Esophagus squamous epithelium (tissue), 5 donors: ENCODE data around the gene PSMD11. TPM values are rescaled to one million over a fixed set of nuclear protein-coding genes. Genes with fewer than 3 reads are reported as not detected.

Experiments
- DNase-seq: peaks from one replicate; lab custom pipeline; 2025; lab: John Stamatoyannopoulos, UW
- H3K27ac ChIP-seq, 4 donors: fragments of 200-600 bp; sonication (generic); one replicate each; pipeline ENCODE4 v1.5.1; 2016 to 2019; ENCODE audit warnings: mild to moderate bottlenecking in 1 of 4
- H3K27me3 ChIP-seq, 4 donors: fragments of 200-600 bp; sonication (generic); 1 replicate in 3 of 4; 2 replicates in 1 of 4; pipeline versions ENCODE4 v1.5.1 to v1.6.0; 2017 to 2021; ENCODE audit warnings: antibody characterized with exemption in 1 of 4
- H3K36me3 ChIP-seq, 3 donors: fragments of 200-600 bp; sonication (generic); one replicate each; pipeline ENCODE4 v1.5.1; 2016 to 2019
- H3K4me1 ChIP-seq, 3 donors: fragments of 200-600 bp; sonication (generic); one replicate each; pipeline ENCODE4 v1.5.1; 2017 to 2019
- H3K4me3 ChIP-seq, 4 donors: fragments of 200-600 bp; sonication (generic); 1 replicate in 3 of 4; 2 replicates in 1 of 4; pipeline ENCODE4 v1.5.1; 2016 to 2019; ENCODE audit warnings: mild to moderate bottlenecking in 2 of 4, moderate library complexity in 1 of 4
- H3K9me3 ChIP-seq, 3 donors: fragments of 200-600 bp; sonication (generic); one replicate each; pipeline ENCODE4 v1.5.1; 2016 to 2019
- POLR2A ChIP-seq, 4 donors: fragments of 450-650 bp; IDR thresholded peaks; one replicate each; pipeline ENCODE4 v1.6.1; 2017; ENCODE audit warnings: antibody characterized with exemption in 4 of 4, mild to moderate bottlenecking in 4 of 4, moderate library complexity in 3 of 4
- WGBS, 2 donors: methylation state at CpG; one replicate each; pipeline ENCODE4 v1.1.5; 2018; 5-methylcytosine and 5-hydroxymethylcytosine counted together
- intact Hi-C: fragments of 100-400 bp; cut with DNase I; formaldehyde crosslinking; loops from one replicate; pipeline ENCODE4 v1.15.0; 2022
- total RNA-seq, 4 donors: library from RNA; depleted of rRNA; stranded (reverse); fragments of >200 nt; gene quantifications; one replicate each; pipeline ENCODE4 v1.1.0, GENCODE V29; 2016
- TF ChIP-seq, protein P1 (sequence below), 6 experiments: fragments of 450-650 bp in 4 of 6; fragments of 200-600 bp in 2 of 6; sonication (generic) in 2 of 6; IDR thresholded peaks; one replicate each; pipeline ENCODE4 v1.5.1; 2016 to 2019; ENCODE audit warnings: antibody characterized with exemption in 6 of 6, mild to moderate bottlenecking in 4 of 6, moderate library complexity in 4 of 6
- donor health status: DM: yes; HTN: yes; CAD: no.

The PSMD11 gene
- total RNA-seq, 4 donors from 2014 or later = 53.5 to 148 (median 70.3) TPM

DNA sequence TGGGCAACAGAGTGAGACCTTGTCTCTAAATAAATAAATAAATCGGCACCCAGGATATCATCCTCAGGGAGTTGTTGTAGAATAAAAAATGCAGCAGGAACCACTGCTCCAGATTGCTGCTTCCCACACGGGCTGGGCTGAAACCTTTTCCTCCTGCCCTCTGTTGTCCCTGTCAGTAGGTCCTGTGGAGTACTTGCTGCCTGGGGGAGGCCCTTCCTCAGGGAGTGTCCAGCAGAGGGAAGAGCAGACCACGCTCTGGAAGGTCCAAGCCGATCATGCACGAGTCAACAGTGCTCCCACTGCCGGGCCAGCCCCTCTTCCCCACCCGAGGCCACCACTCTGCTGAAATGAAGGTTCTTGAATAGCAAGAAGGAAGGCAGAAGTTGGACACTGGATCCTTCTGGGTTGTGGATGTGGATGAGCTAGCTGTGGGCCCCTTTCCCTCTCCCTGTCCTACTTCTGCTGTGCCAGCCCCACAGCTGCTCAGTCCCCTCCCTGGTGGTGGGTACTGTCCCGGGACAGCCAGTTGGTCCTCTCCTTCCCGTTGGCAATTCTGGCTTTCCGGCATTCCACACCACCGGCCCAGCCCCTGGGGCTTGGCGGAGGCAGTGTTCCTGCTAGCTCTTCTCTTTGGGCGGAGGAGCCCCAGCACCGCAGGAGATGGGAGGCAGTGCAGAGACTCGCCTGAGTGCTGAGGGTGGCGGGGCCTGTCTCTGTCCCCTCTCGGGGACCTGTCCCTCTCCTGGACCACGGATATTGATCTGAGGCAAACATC, 53.3 kb downstream of the PSMD11 start:
- intact Hi-C loops = no loop called here
- H3K36me3 ChIP-seq = peaks cover 0 to 21% (median 0%) of the 10 kb centered on the region in 3 donors
- peaks cover 6 to 58% (median 10%) of the 10 kb centered on the region in 3 donors for H3K4me1 ChIP-seq
- H3K27me3 ChIP-seq = no peaks in the 10 kb centered on the region
- no peak overlapping the region for H3K27ac ChIP-seq
- TF ChIP-seq POLR2A (IDR thresholded peaks at IDR 0.05) = no peak
- TF ChIP-seq, protein P1, sequence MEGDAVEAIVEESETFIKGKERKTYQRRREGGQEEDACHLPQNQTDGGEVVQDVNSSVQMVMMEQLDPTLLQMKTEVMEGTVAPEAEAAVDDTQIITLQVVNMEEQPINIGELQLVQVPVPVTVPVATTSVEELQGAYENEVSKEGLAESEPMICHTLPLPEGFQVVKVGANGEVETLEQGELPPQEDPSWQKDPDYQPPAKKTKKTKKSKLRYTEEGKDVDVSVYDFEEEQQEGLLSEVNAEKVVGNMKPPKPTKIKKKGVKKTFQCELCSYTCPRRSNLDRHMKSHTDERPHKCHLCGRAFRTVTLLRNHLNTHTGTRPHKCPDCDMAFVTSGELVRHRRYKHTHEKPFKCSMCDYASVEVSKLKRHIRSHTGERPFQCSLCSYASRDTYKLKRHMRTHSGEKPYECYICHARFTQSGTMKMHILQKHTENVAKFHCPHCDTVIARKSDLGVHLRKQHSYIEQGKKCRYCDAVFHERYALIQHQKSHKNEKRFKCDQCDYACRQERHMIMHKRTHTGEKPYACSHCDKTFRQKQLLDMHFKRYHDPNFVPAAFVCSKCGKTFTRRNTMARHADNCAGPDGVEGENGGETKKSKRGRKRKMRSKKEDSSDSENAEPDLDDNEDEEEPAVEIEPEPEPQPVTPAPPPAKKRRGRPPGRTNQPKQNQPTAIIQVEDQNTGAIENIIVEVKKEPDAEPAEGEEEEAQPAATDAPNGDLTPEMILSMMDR (IDR thresholded peaks at IDR 0.05) = no peak
- no peak overlapping the region for H3K4me3 ChIP-seq
- WGBS, 2 donors = 74 to 85% methylated on average over 9 to 10 of the region's 18 CpGs
- H3K9me3 ChIP-seq = no peaks in the 10 kb centered on the region
- DNase-seq = no peak

DNA sequence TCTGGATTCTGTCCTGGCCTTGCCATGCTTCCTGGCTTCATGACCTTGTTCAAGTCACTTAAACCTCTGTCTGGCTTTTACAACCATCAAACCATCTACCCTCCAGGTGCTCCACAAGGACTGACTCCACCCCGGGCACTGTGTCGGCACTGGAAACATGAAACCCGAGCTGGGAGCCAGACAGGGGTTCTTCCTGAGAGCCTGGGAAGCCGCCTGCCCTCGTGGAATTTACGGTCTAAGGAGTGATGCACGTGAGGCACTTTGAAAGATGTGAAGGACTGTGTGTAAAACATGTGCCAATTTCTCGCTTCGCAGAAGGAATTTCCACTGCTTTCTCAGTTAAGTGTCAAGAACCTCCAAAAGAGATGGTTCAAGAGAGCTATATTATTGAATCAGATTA, 54.1 kb downstream of the PSMD11 start:
- no peak for DNase-seq
- Histone ChIP-seq H3K36me3 (peaks cover 0 to 16% (median 0%) of the 10 kb centered on the region in 3 donors), H3K27ac (no peak overlapping the region), H3K4me3 (no peak overlapping the region), H3K4me1 (peaks cover 13 to 61% (median 14%) of the 10 kb centered on the region in 3 donors), H3K9me3 (no peaks in the 10 kb centered on the region), H3K27me3 (no peaks in the 10 kb centered on the region)
- intact Hi-C loops = no loop called here
- WGBS, 2 donors = 82% methylated on average over 5 to 9 of the region's 9 CpGs
- TF ChIP-seq, protein P1 (IDR thresholded peaks at IDR 0.05) = no peak
- TF ChIP-seq POLR2A (IDR thresholded peaks at IDR 0.05) = no peak

DNA sequence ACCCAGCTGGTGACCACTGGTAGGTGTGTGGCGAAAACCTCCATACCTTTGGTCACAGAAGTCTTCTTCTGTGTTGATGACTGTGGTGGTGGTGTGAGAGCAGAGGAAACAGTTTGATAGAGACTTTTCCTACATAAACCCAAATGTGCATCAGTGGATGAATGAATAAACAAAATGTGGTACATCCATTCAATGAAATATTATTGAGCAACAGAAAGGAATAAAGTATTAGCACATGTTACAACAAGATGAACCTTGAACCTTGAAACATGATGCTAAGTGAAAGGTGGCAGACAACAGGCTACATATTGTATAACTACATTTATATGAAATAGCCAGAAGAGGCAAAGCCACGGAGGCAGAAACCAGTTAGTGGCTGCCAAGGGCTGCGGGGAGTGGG, 57.7 kb downstream of the PSMD11 start:
- TF ChIP-seq POLR2A (IDR thresholded peaks at IDR 0.05) = no peak
- TF ChIP-seq, protein P1 (IDR thresholded peaks at IDR 0.05) = no peak
- 94 to 96% methylated on average over 3 of the region's 3 CpGs for WGBS, 2 donors
- intact Hi-C loops = no loop called here
- H3K27me3 ChIP-seq = no peaks in the 10 kb centered on the region
- DNase-seq = no peak
- H3K36me3 ChIP-seq = no peaks in the 10 kb centered on the region
- peak overlapping the region in 1 of 4 donors; percentile 87 for H3K27ac ChIP-seq
- no peak overlapping the region for H3K4me3 ChIP-seq
- H3K4me1 ChIP-seq = peaks cover 10 to 44% (median 27%) of the 10 kb centered on the region in 3 donors
- no peaks in the 10 kb centered on the region for H3K9me3 ChIP-seq

DNA sequence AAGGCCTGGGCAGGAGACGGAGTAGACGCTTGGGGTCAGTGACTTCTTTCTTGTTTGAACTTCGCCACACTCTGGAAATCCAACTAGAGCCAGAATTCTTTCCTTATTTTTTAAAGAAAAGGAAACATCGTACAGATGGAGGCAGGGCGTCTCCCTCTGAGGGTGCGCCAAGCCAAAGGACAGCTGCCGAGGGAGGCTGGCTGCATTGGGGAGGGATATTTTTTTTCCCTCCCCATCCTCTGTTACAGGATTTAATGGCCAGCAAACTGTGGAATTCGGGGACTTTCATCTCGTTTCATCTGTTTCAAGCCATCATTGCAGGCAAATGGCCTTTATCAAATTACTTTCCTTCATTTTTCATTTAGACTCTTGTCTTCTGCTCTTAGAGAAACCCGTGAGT, 58.4 kb downstream of the PSMD11 start:
- no peaks in the 10 kb centered on the region for H3K27me3 ChIP-seq
- no peak for DNase-seq
- WGBS, 2 donors = 77 to 78% methylated on average over 9 to 10 of the region's 10 CpGs
- no peaks in the 10 kb centered on the region for H3K36me3 ChIP-seq
- no peak overlapping the region for H3K4me3 ChIP-seq
- H3K27ac ChIP-seq = peak overlapping the region; percentile 69 to 87 (median 79)
- no peak for TF ChIP-seq POLR2A (IDR thresholded peaks at IDR 0.05)
- TF ChIP-seq, protein P1 (IDR thresholded peaks at IDR 0.05) = no peak
- no peaks in the 10 kb centered on the region for H3K9me3 ChIP-seq
- peaks cover 10 to 39% (median 27%) of the 10 kb centered on the region in 3 donors for H3K4me1 ChIP-seq
- intact Hi-C loops = no loop called here
